ENCODE measurements around the gene SPEG.

GRCh38 chr2:219542931-219543595 lies 108.4 kb downstream of the SPEG start:
- TF ChIP-seq, protein P1, sequence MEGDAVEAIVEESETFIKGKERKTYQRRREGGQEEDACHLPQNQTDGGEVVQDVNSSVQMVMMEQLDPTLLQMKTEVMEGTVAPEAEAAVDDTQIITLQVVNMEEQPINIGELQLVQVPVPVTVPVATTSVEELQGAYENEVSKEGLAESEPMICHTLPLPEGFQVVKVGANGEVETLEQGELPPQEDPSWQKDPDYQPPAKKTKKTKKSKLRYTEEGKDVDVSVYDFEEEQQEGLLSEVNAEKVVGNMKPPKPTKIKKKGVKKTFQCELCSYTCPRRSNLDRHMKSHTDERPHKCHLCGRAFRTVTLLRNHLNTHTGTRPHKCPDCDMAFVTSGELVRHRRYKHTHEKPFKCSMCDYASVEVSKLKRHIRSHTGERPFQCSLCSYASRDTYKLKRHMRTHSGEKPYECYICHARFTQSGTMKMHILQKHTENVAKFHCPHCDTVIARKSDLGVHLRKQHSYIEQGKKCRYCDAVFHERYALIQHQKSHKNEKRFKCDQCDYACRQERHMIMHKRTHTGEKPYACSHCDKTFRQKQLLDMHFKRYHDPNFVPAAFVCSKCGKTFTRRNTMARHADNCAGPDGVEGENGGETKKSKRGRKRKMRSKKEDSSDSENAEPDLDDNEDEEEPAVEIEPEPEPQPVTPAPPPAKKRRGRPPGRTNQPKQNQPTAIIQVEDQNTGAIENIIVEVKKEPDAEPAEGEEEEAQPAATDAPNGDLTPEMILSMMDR (IDR thresholded peaks at IDR 0.05) = peak in 1 of 7 experiments; percentile 6
- TF ChIP-seq POLR2A (IDR thresholded peaks at IDR 0.05) = no peak

Measured in body of pancreas (tissue), 4 donors.